BE2C (cell line): ENCODE results near the gene PRRC2B.
A peak's percentile ranks its signal among the peaks of the same experiment; 100 is the strongest.

Source experiments
- DNase-seq: peaks from one replicate; pipeline ENCODE4 v3.0.0-alpha.2; 2020
- H3K27me3 ChIP-seq: fragments of 250-450 bp; sonication (Bioruptor Pico); 2 replicates; pipeline ENCODE4 v1.5.1; 2020; ENCODE audit warnings: mild to moderate bottlenecking
- H3K36me3 ChIP-seq: fragments of 250-450 bp; sonication (Bioruptor Pico); 2 replicates; pipeline ENCODE4 v1.5.1; 2020; ENCODE audit warnings: mild to moderate bottlenecking
- H3K4me1 ChIP-seq: fragments of 250-450 bp; sonication (Bioruptor Pico); 2 replicates; pipeline ENCODE4 v1.5.1; 2020
- H3K4me3 ChIP-seq: 2 replicates; pipeline ENCODE4 v1.5.1; 2011; ENCODE audit warnings: low read depth, low read length
- H3K9me3 ChIP-seq: fragments of 250-450 bp; sonication (Bioruptor Pico); 2 replicates; pipeline ENCODE4 v1.5.1; 2020
- CTCF ChIP-seq: IDR thresholded peaks from 2 replicates; pipeline ENCODE4 v1.5.1; 2012; ENCODE audit warnings: mild to moderate bottlenecking, low read depth, low read length

The PRRC2B gene

GRCh38 chr9:131524665-131525315 is 130.9 kb downstream of the PRRC2B start:
- H3K4me1 ChIP-seq, result no peaks in the 10 kb centered on the region
- no peak overlapping the region for H3K4me3 ChIP-seq
- peaks cover 55% of the 10 kb centered on the region for H3K36me3 ChIP-seq
- DNase-seq, result no peak
- no peak for TF ChIP-seq CTCF
- no peaks in the 10 kb centered on the region for H3K9me3 ChIP-seq
- no peaks in the 10 kb centered on the region for H3K27me3 ChIP-seq

GRCh38 chr9:131525643-131526565 is 132.0 kb downstream of the PRRC2B start:
- H3K4me3 ChIP-seq, result no peak overlapping the region
- H3K27me3 ChIP-seq, result no peaks in the 10 kb centered on the region
- H3K4me1 ChIP-seq, result no peaks in the 10 kb centered on the region
- TF ChIP-seq CTCF, result no peak
- H3K9me3 ChIP-seq, result no peaks in the 10 kb centered on the region
- H3K36me3 ChIP-seq, result peaks cover 44% of the 10 kb centered on the region
- DNase-seq, result no peak

GRCh38 chr9:131528186-131528585 is 134.3 kb downstream of the PRRC2B start:
- Histone ChIP-seq H3K4me1 (no peaks in the 10 kb centered on the region), H3K36me3 (peaks cover 38% of the 10 kb centered on the region), H3K9me3 (no peaks in the 10 kb centered on the region), H3K4me3 (no peak overlapping the region), H3K27me3 (no peaks in the 10 kb centered on the region)
- no peak for DNase-seq
- TF ChIP-seq CTCF, result no peak

GRCh38 chr9:131528886-131529505 is 135.1 kb downstream of the PRRC2B start:
- no peaks in the 10 kb centered on the region for H3K27me3 ChIP-seq
- TF ChIP-seq CTCF, result no peak
- no peak for DNase-seq
- H3K4me3 ChIP-seq, result no peak overlapping the region
- H3K4me1 ChIP-seq, result no peaks in the 10 kb centered on the region
- H3K9me3 ChIP-seq, result no peaks in the 10 kb centered on the region
- H3K36me3 ChIP-seq, result peaks cover 31% of the 10 kb centered on the region

- no peak for TF ChIP-seq CTCF
- Histone ChIP-seq H3K9me3 (no peaks in the 10 kb centered on the region), H3K36me3 (peaks cover 22% of the 10 kb centered on the region), H3K4me3 (peak overlapping the region; percentile 73), H3K27me3 (no peaks in the 10 kb centered on the region), H3K4me1 (no peaks in the 10 kb centered on the region)
- DNase-seq, result no peak
Observed at GRCh38 chr9:131529597-131530545, 136.0 kb downstream of the PRRC2B start.
